Fibroblast of mammary gland (primary cell): Measurements from ENCODE around the gene ETFRF1.

ENCODE experiments used
- DNase-seq: peaks from one replicate; pipeline ENCODE4 v3.0.0-alpha.2; 2010; ENCODE audit warnings: low read depth
- H3K4me3 ChIP-seq: 2 replicates; pipeline ENCODE4 v1.5.1; 2011; ENCODE audit warnings: low read depth, mild to moderate bottlenecking, low read length, moderate library complexity; ENCODE audit not compliant: control insufficient read depth
- TF ChIP-seq, protein P1 (sequence below): conservative IDR thresholded peaks from 2 replicates; pipeline ENCODE4 v1.5.1; 2011; ENCODE audit warnings: low read depth, low read length, inconsistent platforms; ENCODE audit not compliant: control insufficient read depth, insufficient read depth

ETFRF1 gene

DNA sequence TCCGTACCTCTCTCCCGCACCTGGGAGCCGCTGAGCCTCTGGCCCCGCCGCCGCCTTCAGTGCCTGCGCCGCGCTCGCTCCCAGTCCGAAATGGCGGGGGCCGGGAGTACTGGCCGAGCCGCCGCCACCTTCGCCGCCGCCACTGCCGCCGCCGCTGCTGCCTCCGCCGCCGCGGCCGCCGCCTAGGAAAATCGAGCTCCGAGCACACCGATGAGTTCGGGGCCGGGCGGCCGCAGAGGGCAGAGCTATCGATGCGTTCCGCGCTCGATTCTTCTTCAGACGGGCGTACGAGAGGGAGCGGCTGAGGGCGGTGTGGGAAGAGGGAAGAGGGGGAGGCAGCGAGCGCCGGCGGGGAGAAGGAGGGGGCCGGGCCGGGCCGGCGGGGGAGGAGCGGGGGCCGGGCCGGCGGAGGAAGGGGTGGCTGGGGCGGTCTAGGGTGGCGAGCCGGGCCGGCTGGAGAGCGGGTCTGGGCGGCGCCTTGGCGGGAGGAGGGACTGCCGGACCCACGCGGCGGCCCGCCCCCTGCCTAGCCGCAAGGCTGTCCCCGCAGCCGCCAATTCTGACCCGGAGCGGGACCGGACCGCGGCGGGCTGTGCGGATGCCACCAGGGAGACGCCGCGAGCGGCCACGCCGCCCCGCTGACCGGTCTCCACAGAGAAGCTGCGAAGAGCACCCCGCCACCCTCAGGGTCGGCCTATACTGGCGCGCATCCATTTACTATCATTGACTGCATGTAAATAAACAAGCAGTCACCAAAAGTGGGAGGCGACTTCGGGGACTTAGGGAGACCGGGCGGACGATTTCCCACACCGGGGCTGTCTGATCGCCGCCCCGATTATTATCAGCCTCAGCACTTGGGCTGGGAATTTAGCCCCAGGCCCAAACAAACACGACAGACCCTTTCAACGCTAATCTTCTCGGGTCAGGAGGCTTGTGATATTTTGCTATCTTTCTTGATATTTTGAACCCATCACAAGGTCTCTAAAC, 56.0 kb downstream of the ETFRF1 start, which contains the start of gene KRAS:
TSS of gene KRAS (minus strand) at position 186 of the 987 bp plus-strand sequence.
- peak; percentile 96 for DNase-seq
- peak within 1 kb of the TSS; percentile 86 for H3K4me3 ChIP-seq
- TF ChIP-seq, protein P1, sequence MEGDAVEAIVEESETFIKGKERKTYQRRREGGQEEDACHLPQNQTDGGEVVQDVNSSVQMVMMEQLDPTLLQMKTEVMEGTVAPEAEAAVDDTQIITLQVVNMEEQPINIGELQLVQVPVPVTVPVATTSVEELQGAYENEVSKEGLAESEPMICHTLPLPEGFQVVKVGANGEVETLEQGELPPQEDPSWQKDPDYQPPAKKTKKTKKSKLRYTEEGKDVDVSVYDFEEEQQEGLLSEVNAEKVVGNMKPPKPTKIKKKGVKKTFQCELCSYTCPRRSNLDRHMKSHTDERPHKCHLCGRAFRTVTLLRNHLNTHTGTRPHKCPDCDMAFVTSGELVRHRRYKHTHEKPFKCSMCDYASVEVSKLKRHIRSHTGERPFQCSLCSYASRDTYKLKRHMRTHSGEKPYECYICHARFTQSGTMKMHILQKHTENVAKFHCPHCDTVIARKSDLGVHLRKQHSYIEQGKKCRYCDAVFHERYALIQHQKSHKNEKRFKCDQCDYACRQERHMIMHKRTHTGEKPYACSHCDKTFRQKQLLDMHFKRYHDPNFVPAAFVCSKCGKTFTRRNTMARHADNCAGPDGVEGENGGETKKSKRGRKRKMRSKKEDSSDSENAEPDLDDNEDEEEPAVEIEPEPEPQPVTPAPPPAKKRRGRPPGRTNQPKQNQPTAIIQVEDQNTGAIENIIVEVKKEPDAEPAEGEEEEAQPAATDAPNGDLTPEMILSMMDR = no peak

GRCh38 chr12:25251769-25252168, 56.7 kb downstream of the ETFRF1 start:
- DNase-seq = no peak
- peak overlapping the region; percentile 60 for H3K4me3 ChIP-seq
- TF ChIP-seq, protein P1 = no peak

- no peak for DNase-seq
- TF ChIP-seq, protein P1 = no peak
- H3K4me3 ChIP-seq = no peak overlapping the region
Measured at GRCh38 chr12:25252946-25253345, 57.9 kb downstream of the ETFRF1 start.

- no peak overlapping the region for H3K4me3 ChIP-seq
- DNase-seq = no peak
- TF ChIP-seq, protein P1 = no peak
Measured at GRCh38 chr12:25253371-25254068, 58.5 kb downstream of the ETFRF1 start.

DNA sequence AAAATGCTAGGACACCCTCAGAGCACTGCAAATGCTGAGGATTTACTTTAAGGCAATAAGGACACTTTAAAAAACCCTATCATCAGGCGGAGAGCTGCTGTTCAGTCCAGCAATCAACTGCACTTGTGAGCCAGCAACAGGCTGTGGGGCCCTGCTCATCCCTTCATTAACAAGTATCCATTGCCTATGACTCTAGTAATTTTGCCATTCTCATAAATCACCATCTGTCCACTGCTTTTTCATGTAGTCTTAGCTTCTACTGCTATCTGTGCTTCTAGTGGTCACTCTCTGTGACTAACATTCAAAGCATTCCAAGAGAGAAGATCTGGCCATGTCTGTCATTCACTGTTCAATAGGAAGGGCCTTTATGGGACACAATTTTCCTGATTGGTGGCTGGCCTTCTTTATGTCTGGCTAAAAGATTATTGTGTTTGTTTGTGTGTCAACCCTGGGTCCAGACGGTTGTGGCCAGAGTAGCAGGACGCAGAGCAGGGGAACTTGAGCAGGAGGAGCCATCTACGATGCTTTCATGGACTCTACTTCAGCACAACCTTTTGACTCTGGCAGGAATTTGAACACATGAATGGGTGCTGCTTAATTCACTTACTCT, 59.3 kb downstream of the ETFRF1 start:
- no peak overlapping the region for H3K4me3 ChIP-seq
- TF ChIP-seq, protein P1 = no peak
- DNase-seq = peak; percentile 21
